HEK293 (cell line): Measurements from ENCODE around the gene SYNGR3.
A peak's percentile ranks its signal among the peaks of the same experiment; 100 is the strongest.

Experiments
- IKZF3 ChIP-seq: fragments of 450-650 bp; IDR thresholded peaks from 2 replicates; pipeline ENCODE4 v1.5.0; 2018; ENCODE audit warnings: missing biosample characterization, mild to moderate bottlenecking, missing genetic modification characterization, moderate library complexity
- KLF10 ChIP-seq: fragments of 450-650 bp; IDR thresholded peaks from 2 replicates; pipeline ENCODE4 v1.5.1; 2018; ENCODE audit warnings: missing biosample characterization, mild to moderate bottlenecking, missing genetic modification characterization
- KLF7 ChIP-seq: fragments of 450-650 bp; formaldehyde crosslinking; IDR thresholded peaks from 2 replicates; pipeline ENCODE4 v1.5.1; 2016; ENCODE audit warnings: missing biosample characterization, missing genetic modification characterization, borderline replicate concordance
- SP2 ChIP-seq: fragments of 450-650 bp; formaldehyde crosslinking; IDR thresholded peaks from 2 replicates; pipeline ENCODE4 v1.5.1; 2016; ENCODE audit warnings: missing biosample characterization, missing genetic modification characterization
- SP3 ChIP-seq: fragments of 450-650 bp; formaldehyde crosslinking; IDR thresholded peaks from 2 replicates; pipeline ENCODE4 v1.5.1; 2016; ENCODE audit warnings: missing biosample characterization, missing genetic modification characterization
- SP7 ChIP-seq: fragments of 450-650 bp; formaldehyde crosslinking; IDR thresholded peaks from 2 replicates; pipeline ENCODE4 v1.5.1; 2016; ENCODE audit warnings: missing biosample characterization, missing genetic modification characterization
- YY2 ChIP-seq: fragments of 450-650 bp; formaldehyde crosslinking; IDR thresholded peaks from 2 replicates; pipeline ENCODE4 v1.5.1; 2016; ENCODE audit warnings: missing biosample characterization, missing genetic modification characterization
- ZBTB20 ChIP-seq: fragments of 450-650 bp; formaldehyde crosslinking; IDR thresholded peaks from 2 replicates; pipeline ENCODE4 v1.5.1; 2016; ENCODE audit warnings: missing biosample characterization, missing genetic modification characterization
- ZFP3 ChIP-seq: fragments of 450-650 bp; formaldehyde crosslinking; IDR thresholded peaks from 2 replicates; pipeline ENCODE4 v1.5.1; 2016; ENCODE audit warnings: low read depth, missing biosample characterization, missing genetic modification characterization
- ZNF112 ChIP-seq: fragments of 450-650 bp; formaldehyde crosslinking; IDR thresholded peaks from 2 replicates; pipeline ENCODE4 v1.5.0; 2017; ENCODE audit warnings: missing biosample characterization, missing genetic modification characterization
- ZNF184 ChIP-seq: fragments of 450-650 bp; IDR thresholded peaks from 2 replicates; pipeline ENCODE4 v1.5.1; 2018; ENCODE audit warnings: missing biosample characterization, mild to moderate bottlenecking, missing genetic modification characterization
- ZNF19 ChIP-seq: fragments of 450-650 bp; formaldehyde crosslinking; IDR thresholded peaks from 2 replicates; pipeline ENCODE4; 2016; ENCODE audit warnings: missing biosample characterization, missing genetic modification characterization, low read depth
- ZNF324 ChIP-seq: fragments of 450-650 bp; formaldehyde crosslinking; IDR thresholded peaks from 2 replicates; pipeline ENCODE4 v1.5.1; 2016; ENCODE audit warnings: missing biosample characterization, missing genetic modification characterization
- ZNF335 ChIP-seq: fragments of 450-650 bp; formaldehyde crosslinking; conservative IDR thresholded peaks from 2 replicates; pipeline ENCODE4 v1.5.1; 2016; ENCODE audit warnings: missing biosample characterization, missing genetic modification characterization
- ZNF416 ChIP-seq: fragments of 450-650 bp; formaldehyde crosslinking; IDR thresholded peaks from 2 replicates; pipeline ENCODE4 v1.5.1; 2016; ENCODE audit warnings: missing biosample characterization, missing genetic modification characterization
- ZNF48 ChIP-seq: fragments of 450-650 bp; formaldehyde crosslinking; IDR thresholded peaks from 2 replicates; pipeline ENCODE4 v1.5.1; 2016; ENCODE audit warnings: missing biosample characterization, missing genetic modification characterization
- ZNF548 ChIP-seq: fragments of 450-650 bp; formaldehyde crosslinking; IDR thresholded peaks from 2 replicates; pipeline ENCODE4 v1.5.1; 2016; ENCODE audit warnings: missing biosample characterization, missing genetic modification characterization
- ZNF600 ChIP-seq: fragments of 450-650 bp; formaldehyde crosslinking; IDR thresholded peaks from 2 replicates; pipeline ENCODE4 v1.5.1; 2016; ENCODE audit warnings: missing biosample characterization, missing genetic modification characterization
- ZNF777 ChIP-seq: fragments of 450-650 bp; formaldehyde crosslinking; IDR thresholded peaks from 2 replicates; pipeline ENCODE4 v1.5.1; 2017; ENCODE audit warnings: missing biosample characterization, missing genetic modification characterization, borderline replicate concordance
- ZNF792 ChIP-seq: fragments of 450-650 bp; formaldehyde crosslinking; IDR thresholded peaks from 2 replicates; pipeline ENCODE4 v1.5.1; 2016; ENCODE audit warnings: missing biosample characterization, missing genetic modification characterization
- ZSCAN4 ChIP-seq: fragments of 450-650 bp; formaldehyde crosslinking; IDR thresholded peaks from 2 replicates; pipeline ENCODE4 v1.5.1; 2017; ENCODE audit warnings: missing biosample characterization, missing genetic modification characterization
- TF ChIP-seq, protein P1 (sequence below): fragments of 450-650 bp; formaldehyde crosslinking; conservative IDR thresholded peaks from 2 replicates; pipeline ENCODE4 v1.5.1; 2016; ENCODE audit warnings: low read depth, missing biosample characterization, missing genetic modification characterization
- TF ChIP-seq, protein P2 (sequence below): fragments of 450-650 bp; IDR thresholded peaks from 2 replicates; pipeline ENCODE4 v1.5.1; 2018; ENCODE audit warnings: missing biosample characterization, missing genetic modification characterization
- TF ChIP-seq, protein P3 (sequence below): fragments of 450-650 bp; formaldehyde crosslinking; IDR thresholded peaks from 2 replicates; pipeline ENCODE4 v1.5.1; 2016; ENCODE audit warnings: missing biosample characterization, missing genetic modification characterization
- TF ChIP-seq, protein P4 (sequence below): fragments of 450-650 bp; formaldehyde crosslinking; IDR thresholded peaks from 2 replicates; pipeline ENCODE4 v1.5.1; 2016; ENCODE audit warnings: missing biosample characterization, missing genetic modification characterization

SYNGR3 gene

GRCh38 chr16:2026461-2027023, 36.8 kb downstream of the SYNGR3 start, which contains the start of gene NHERF2 (continued):
- TF ChIP-seq, protein P1, sequence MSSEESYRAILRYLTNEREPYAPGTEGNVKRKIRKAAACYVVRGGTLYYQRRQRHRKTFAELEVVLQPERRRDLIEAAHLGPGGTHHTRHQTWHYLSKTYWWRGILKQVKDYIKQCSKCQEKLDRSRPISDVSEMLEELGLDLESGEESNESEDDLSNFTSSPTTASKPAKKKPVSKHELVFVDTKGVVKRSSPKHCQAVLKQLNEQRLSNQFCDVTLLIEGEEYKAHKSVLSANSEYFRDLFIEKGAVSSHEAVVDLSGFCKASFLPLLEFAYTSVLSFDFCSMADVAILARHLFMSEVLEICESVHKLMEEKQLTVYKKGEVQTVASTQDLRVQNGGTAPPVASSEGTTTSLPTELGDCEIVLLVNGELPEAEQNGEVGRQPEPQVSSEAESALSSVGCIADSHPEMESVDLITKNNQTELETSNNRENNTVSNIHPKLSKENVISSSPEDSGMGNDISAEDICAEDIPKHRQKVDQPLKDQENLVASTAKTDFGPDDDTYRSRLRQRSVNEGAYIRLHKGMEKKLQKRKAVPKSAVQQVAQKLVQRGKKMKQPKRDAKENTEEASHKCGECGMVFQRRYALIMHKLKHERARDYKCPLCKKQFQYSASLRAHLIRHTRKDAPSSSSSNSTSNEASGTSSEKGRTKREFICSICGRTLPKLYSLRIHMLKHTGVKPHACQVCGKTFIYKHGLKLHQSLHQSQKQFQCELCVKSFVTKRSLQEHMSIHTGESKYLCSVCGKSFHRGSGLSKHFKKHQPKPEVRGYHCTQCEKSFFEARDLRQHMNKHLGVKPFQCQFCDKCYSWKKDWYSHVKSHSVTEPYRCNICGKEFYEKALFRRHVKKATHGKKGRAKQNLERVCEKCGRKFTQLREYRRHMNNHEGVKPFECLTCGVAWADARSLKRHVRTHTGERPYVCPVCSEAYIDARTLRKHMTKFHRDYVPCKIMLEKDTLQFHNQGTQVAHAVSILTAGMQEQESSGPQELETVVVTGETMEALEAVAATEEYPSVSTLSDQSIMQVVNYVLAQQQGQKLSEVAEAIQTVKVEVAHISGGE (tag by site-specific recombination), result 0 out of 2 replicates have a peak, but pooled peaks have one; percentile 12
- no peak for TF ChIP-seq ZNF324 (tag by site-specific recombination)
- TF ChIP-seq ZNF548 (tag by site-specific recombination), result no peak
- no peak for TF ChIP-seq ZBTB20 (tag by site-specific recombination)
- no peak for TF ChIP-seq ZFP3 (tag by site-specific recombination)
- TF ChIP-seq SP2, result 0 out of 2 replicates have a peak, but pooled peaks have one; percentile 16
- no peak for TF ChIP-seq ZNF48 (tag by site-specific recombination)
- TF ChIP-seq ZNF184, result no peak
- TF ChIP-seq, protein P2, sequence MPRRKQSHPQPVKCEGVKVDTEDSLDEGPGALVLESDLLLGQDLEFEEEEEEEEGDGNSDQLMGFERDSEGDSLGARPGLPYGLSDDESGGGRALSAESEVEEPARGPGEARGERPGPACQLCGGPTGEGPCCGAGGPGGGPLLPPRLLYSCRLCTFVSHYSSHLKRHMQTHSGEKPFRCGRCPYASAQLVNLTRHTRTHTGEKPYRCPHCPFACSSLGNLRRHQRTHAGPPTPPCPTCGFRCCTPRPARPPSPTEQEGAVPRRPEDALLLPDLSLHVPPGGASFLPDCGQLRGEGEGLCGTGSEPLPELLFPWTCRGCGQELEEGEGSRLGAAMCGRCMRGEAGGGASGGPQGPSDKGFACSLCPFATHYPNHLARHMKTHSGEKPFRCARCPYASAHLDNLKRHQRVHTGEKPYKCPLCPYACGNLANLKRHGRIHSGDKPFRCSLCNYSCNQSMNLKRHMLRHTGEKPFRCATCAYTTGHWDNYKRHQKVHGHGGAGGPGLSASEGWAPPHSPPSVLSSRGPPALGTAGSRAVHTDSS (tag by site-specific recombination), result no peak
- 0 out of 2 replicates have a peak, but pooled peaks have one; percentile 29 for TF ChIP-seq ZNF335 (tag by site-specific recombination)
- TF ChIP-seq YY2, result no peak
- TF ChIP-seq SP3, result 0 out of 2 replicates have a peak, but pooled peaks have one; percentile 42
- no peak for TF ChIP-seq SP7 (tag by site-specific recombination)
- no peak for TF ChIP-seq ZNF600
- no peak for TF ChIP-seq ZNF19 (tag by site-specific recombination)
- no peak for TF ChIP-seq KLF7 (tag by site-specific recombination)
- peak; percentile 97 for TF ChIP-seq ZNF792 (tag by site-specific recombination)
- no peak for TF ChIP-seq ZNF416 (tag by site-specific recombination)
- no peak for TF ChIP-seq ZNF777 (tag by site-specific recombination)
- TF ChIP-seq, protein P3, sequence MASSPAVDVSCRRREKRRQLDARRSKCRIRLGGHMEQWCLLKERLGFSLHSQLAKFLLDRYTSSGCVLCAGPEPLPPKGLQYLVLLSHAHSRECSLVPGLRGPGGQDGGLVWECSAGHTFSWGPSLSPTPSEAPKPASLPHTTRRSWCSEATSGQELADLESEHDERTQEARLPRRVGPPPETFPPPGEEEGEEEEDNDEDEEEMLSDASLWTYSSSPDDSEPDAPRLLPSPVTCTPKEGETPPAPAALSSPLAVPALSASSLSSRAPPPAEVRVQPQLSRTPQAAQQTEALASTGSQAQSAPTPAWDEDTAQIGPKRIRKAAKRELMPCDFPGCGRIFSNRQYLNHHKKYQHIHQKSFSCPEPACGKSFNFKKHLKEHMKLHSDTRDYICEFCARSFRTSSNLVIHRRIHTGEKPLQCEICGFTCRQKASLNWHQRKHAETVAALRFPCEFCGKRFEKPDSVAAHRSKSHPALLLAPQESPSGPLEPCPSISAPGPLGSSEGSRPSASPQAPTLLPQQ, result no peak
- no peak for TF ChIP-seq IKZF3 (tag by site-specific recombination)
- TF ChIP-seq ZSCAN4 (tag by site-specific recombination), result no peak
- TF ChIP-seq, protein P4, sequence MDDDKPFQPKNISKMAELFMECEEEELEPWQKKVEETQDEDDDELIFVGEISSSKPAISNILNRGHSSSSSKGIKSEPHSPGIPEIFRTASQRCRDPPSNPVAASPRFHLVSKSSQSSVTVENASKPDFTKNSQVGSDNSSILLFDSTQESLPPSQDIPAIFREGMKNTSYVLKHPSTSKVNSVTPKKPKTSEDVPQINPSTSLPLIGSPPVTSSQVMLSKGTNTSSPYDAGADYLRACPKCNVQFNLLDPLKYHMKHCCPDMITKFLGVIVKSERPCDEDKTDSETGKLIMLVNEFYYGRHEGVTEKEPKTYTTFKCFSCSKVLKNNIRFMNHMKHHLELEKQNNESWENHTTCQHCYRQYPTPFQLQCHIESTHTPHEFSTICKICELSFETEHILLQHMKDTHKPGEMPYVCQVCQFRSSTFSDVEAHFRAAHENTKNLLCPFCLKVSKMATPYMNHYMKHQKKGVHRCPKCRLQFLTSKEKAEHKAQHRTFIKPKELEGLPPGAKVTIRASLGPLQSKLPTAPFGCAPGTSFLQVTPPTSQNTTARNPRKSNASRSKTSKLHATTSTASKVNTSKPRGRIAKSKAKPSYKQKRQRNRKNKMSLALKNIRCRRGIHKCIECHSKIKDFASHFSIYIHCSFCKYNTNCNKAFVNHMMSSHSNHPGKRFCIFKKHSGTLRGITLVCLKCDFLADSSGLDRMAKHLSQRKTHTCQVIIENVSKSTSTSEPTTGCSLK (tag by site-specific recombination), result no peak
- no peak for TF ChIP-seq ZNF112 (tag by site-specific recombination)
- TF ChIP-seq KLF10 (tag by site-specific recombination), result peak; percentile 62; the same call in 1 of the 2 replicates
